GM18867 (cell line): ENCODE data around the gene JSRP1.

Source experiments
- ATAC-seq: cut with Tn5 transposase; IDR thresholded peaks from one replicate; pipeline ENCODE4 v1.9.1; 2021; ENCODE audit warnings: mild to moderate bottlenecking, moderate library complexity; ENCODE audit not compliant: unreplicated experiment

JSRP1 gene

GRCh38 chr19:2266183-2266993 lies 10.2 kb upstream of the JSRP1 start:
- ATAC-seq: no peak

- ATAC-seq: no peak
These were observed 5.4 kb upstream of the JSRP1 start for GRCh38 chr19:2261438-2262172.

GRCh38 chr19:2260341-2260805 lies 4.2 kb upstream of the JSRP1 start:
- ATAC-seq: peak; percentile 40

- ATAC-seq: no peak
These were observed 3.1 kb upstream of the JSRP1 start for GRCh38 chr19:2259336-2259735.

GRCh38 chr19:2255112-2255845 lies 938 bp downstream of the JSRP1 start:
- no peak for ATAC-seq

GRCh38 chr19:2254064-2254872 lies 1.9 kb downstream of the JSRP1 start:
- ATAC-seq: no peak

GRCh38 chr19:2253106-2254063 lies 2.8 kb downstream of the JSRP1 start:
- no peak for ATAC-seq

GRCh38 chr19:2252797-2253105 lies 3.5 kb downstream of the JSRP1 start:
- no peak for ATAC-seq

- no peak for ATAC-seq
These were observed 4.0 kb downstream of the JSRP1 start for GRCh38 chr19:2252055-2252796.

GRCh38 chr19:2251106-2252054 lies 4.8 kb downstream of the JSRP1 start:
- ATAC-seq: no peak

GRCh38 chr19:2250766-2251105 lies 5.5 kb downstream of the JSRP1 start:
- no peak for ATAC-seq

- ATAC-seq: no peak
These were observed 6.1 kb downstream of the JSRP1 start for GRCh38 chr19:2249880-2250765.

- no peak for ATAC-seq
These were observed 7.0 kb downstream of the JSRP1 start, which contains the start of gene AMH for GRCh38 chr19:2249010-2249866. Gene AMH (plus strand): TSS chr19:2249323. CDS start chr19:2249333, 10 bp downstream.

GRCh38 chr19:2248136-2249009 lies 7.8 kb downstream of the JSRP1 start:
- ATAC-seq: no peak
